Stimulated activated CD8-positive, alpha-beta memory T cell treated with anti-CD3 and anti-CD28 coated beads, Interleukin-2, amount 100 ng/mL, for 1 hour (primary cell): ENCODE measurements around the gene LY6G5B.

Experiments used
- DNase-seq, 2 donors: peaks; one replicate each; pipeline ENCODE4 v3.0.0-alpha.2; 2020; ENCODE audit warnings: low read depth in 2 of 2

The LY6G5B gene

DNA sequence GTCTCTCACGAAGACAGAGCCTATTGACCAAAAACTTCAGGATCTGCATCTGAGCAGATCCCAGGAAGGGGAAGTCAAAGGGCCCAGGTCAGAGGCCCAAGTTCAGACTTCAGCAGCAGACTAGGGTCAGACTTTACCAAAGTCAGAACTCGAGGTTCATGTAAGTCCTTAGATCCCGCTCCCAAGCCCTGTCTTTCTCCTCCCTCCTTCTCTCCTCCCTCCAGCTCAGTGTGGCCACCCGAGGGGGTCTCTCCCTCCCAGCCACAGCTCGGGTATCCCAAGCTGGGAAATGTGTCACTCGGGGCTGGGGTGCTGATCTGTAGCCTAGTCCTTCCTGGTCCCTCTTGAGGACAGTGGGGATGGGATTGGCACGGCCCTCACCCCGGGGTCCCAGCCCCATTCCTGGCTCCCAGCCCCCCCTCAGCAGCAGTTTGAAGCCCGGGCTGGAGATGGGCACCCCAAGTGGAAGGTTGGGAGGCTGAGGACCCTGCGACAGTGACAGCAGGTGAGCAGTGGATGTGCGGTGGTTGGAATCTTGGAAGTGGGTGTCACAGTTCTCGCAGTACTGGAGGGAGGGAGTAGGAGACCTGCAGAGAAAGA, 7.6 kb upstream of the LY6G5B start:
- no peak for DNase-seq

DNA sequence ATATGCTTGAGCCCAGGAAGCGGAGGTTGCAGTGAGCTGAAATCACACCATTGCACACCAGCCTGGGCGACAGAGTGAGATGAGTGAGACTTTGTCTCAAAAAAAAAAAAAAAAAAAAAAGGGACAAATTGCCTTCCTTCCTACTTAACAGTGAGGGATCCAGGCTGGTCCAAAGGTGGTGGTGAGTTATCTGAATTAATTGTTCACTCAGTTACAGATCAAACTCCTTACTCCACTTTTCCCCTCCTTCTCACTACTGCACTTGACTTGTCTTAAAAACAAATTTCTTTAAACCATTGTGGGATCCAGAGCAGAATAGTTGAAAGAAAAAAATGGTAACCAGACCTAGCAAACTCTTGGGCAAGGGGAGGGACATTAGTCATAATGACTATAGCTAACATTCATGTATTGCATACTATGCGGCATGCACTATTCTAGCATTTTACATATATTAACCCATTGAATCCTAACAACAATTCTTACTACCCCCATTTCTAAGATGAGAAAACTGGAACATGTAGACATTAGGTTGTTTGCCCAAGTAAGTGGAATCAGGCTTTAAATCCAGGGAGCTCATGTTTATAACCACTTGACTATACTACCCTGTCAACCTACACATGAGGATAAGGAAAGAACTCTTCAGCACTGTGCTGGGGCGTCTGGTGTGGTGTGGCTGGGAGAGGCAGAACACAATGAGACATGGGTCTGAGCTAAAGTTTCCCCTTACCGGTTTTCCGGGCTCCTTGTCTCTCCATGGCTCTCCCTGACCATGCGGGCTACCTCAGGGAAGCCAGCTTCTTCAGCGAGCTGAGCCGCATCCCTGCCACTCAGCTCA, 6.4 kb upstream of the LY6G5B start:
- no peak for DNase-seq

DNA sequence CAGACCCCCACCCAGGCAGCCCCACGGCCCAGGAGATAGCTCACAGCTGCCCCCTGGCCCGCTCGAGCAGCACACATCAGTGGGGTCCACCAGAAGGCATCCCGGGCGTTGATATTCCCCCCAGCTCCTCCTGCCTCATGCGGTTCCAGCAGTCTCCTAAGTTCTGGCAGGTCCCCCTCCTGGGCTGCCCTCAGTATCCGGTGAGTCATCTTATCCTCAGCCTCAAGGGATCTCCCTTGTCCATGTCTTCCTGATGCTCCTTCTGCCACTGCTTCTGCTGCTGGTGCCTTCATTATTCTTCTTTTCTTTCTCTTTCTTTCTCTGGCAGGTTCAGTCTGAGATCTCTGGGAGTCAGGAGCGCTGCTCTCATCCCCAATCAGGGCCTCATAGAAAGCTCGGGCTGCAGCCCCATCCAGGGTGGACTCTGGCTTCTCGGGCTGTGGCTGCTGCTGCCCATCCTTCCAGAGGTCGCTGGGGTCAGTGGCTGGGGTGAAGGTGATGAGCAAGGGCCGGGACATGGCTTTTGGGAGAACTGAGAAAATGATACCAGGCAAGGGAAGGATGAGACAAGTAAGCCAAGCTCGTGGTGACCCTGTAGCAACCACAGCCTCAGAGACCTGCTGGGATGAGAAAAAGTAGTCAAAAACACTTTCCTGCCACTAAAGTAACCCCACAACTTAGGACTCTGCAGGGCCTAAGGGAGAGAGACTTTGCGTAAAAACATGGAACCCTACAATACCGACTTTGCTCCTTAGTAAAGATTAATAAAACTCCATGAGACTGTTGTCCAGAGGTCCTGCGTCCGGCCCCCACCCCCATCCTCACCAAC, 5.6 kb upstream of the LY6G5B start:
- no peak for DNase-seq

DNA sequence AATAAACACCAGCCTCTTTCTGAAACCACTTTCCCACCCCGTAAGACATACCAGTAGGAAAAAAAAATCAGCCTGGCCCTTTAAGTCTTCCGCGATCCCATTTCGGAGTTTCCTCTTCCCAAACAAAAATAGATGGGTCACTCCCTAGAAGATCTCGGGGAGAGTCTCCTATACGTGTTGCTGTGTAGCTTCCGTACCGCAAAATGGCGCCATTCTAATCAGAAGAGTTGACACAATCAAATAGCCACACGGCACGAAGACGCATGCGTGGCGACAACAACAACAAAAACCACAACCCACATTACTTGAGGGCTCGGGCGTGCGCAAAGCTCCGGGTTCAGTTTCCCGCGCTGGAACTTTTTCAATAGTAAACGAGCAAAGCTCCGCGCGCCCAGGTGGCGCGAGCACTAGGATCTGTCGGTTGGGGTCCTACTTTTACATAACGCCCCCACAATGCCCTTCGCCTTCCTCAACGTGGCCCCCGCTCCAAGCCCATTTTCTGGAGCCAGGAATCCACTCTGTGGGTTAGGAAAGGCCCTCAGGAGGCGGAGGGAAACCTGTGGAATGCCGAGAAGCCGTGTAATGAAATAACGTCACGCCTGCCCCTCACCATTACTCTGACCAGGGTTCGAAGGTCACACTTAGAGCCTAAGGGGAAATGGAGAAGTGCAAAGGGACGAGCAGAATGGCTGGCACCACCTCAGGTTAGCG, 4.8 kb upstream of the LY6G5B start, which contains the start of gene GPANK1:
GPANK1 (minus strand) TSS at position 208 of the 711 bp plus-strand sequence. CDS start 519 bp downstream, outside the sequence.
- peak; percentile 74 to 82 for DNase-seq

DNA sequence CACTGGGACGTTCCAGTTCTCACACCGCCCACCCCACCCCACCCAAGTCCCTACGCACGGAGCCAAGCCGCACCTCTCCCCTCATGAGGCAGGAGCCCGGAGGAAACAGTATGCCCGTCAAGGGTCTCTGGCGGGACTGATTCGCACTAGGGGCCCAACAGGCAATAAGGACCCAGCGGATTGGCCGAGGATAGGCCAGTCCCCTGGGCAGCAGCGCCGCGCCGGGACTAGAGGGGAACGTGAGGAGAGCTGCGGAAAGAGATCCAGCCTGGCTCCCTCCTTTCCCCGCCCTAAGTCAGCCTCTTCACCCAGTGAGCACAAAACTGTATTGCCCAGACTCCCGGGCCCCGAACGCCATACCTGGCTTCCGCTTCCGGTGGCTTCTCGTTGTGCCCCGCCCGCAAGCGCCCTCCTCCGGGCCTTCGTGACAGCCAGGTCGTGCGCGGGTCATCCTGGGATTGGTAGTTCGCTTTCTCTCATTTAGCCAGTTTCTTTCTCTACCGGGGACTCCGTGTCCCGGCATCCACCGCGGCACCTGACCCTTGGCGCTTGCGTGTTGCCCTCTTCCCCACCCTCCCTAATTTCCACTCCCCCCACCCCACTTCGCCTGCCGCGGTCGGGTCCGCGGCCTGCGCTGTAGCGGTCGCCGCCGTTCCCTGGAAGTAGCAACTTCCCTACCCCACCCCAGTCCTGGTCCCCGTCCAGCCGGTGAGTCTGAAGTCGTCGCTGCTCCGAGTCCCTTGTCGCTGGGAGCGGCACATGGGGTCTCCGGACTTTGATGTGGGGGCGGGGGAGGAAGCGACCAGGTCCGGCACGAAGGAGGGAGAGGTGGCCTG, 4.1 kb upstream of the LY6G5B start, which contains the start of gene CSNK2B:
CSNK2B (plus strand) TSS at position 580 of the 836 bp plus-strand sequence. CDS start 752 bp downstream, outside the sequence.
- DNase-seq = peak; percentile 96

DNA sequence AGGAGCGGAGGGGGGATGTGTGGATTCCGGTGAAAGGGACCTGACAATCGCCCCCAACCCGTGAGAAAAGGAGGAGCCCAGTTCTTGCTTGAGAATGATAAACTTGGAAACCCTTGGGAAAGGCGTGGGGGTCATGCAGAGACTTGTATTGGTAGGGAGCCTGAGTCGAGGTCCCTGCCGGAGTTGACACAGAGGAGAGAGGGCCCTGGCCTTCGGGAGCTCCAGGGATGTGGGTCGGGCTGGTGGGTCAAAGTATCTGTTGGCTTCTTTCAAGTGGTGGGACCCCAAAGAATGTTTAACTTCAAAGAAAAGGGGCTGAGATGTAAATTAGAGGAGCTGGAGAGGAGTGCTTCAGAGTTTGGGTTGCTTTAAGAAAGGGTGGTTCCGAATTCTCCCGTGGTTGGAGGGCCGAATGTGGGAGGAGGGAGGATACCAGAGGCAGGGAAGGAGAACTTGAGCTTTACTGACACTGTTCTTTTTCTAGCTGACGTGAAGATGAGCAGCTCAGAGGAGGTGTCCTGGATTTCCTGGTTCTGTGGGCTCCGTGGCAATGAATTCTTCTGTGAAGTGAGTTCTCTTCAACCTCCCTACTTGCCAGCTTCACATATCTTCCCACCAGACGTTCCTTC, 3.3 kb upstream of the LY6G5B start:
- no peak for DNase-seq

DNA sequence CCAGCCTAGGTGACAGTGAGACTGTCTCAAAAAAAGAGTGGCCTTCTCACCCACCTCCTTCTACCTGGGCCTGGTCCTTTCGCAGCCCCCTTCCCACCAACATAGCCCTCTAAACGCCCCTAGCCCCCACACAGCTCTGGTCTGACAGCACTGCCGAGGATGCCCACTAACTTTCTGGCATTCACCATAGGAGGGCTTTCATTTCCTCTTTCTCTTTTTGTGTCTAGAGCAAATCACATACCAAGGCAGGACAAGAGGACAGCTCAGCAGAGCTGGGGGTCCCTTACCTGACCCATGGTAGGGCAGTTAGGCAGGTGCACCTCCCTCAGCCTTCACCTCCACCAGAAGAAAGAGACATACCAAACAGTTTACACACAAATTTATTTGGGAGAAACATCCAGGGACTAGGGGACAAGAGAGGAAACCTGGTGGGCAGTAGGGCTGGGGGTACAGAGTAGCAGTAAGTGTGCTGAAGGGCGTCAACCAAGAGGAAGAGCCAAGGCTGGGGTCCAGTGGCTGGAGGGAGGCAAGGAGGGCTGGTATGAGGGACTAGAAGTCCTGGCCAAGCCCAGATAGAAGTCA, 6.6 kb downstream of the LY6G5B start:
- no peak for DNase-seq

DNA sequence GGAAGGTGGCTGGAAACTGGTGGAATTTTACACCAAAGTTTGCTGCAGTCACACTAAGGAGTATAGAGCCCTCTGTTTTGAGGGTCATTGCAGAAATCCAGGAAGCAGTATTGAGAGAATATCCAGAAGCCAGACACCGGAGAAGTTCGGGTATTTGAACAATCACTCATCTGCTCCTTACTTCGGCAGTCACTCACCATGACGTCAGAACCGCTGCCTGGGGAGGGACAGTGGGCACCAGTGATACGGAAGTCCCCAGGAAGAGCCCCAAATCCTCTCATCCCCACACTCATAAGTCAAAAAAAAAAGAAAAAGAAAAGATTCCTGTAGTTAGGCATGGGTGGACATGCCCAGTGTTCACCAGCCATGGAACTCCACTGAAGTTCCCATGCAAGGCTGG, 7.1 kb downstream of the LY6G5B start:
- DNase-seq = no peak

DNA sequence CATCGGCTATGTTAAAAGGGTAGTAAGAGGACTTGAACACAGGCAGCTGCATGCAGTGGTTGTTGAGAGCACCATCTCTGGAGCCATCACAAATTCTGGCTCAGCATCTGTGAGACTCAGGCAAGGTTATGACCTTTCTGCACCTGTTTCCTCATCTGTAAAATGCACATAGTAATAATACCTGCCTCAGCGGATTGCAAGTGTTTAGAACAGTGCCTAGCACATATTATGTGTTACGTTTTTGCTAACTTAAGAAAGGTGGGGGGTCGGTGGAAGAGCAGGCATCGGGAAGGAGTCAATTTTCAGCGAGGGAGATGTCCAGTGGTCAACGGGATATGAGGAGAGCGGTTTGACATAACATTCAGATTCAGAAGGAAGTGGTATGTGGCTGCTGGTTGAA, 8.2 kb downstream of the LY6G5B start:
- DNase-seq = no peak

DNA sequence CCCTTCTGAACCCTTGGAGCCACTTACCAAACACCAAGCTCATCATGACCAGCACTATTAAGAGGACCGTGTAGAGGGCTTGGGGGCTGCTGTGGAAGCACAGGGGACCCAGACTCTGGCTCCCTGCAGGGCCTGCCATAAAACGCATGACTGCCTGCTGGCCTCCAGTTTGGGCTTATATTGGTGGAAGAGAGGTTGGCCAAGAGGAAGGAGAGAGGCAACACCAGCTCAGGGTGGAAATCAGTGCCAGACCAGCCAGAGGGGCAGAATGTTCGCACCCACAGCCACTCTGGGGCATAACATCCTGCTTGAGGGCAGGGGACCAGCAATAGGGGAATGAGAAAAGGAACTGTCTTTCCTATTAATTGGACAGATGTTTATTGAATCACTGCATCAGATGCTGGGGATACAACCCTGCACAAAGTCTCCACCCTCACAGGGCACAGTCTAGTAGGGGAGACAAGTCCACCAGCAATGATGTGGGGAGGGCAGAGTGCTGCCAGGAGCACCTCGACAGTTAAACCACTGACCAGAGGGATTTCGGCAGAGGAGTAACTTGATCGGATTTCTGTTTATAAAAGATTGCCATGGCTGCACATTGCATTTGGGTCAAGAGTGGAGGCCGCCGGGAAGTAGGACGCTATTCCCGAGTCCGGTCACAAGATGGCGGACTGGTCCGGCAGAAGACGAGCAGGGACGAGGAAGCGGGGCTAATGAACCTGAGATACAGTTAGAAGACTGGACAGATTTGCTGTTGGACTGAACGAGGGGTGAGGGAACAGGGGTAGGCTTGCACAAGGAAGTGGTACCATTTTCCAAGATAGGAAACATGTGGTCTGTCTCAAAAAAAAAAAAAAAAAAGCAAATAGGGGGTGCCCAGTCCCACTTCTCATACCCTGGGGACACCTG, 10.7 kb downstream of the LY6G5B start, which contains the start of gene LY6G5C:
LY6G5C (minus strand) TSS at position 842 of the 909 bp plus-strand sequence; CDS start at position 148, 694 bp downstream.
- DNase-seq = peak; percentile 22 to 38

DNA sequence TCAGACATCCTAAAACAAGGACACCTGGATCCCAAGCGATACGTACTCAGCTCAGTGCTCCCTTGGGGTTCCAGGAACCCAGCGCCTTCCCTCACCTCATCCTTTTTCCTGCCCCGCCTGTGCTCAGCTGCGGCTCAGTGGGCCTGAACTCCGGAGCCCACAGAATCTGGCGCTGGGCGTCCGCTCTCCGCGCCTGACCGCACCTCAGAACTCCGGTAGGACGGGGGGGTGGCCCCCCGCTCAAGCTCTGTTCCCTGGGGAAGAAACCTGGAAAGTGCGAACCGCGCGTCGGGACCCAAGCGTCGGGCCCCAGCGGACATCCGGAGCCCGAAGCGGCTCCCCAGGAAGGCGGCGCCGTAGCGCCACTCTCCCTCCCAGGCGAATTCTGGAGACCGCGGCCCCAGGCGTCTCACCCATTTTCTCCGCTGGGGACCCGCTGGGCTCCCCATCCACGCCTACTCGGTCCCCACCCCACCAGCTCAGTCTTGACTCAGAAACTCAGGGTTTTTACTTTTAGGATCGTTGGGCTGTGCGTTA, 11.4 kb downstream of the LY6G5B start:
- DNase-seq = no peak

DNA sequence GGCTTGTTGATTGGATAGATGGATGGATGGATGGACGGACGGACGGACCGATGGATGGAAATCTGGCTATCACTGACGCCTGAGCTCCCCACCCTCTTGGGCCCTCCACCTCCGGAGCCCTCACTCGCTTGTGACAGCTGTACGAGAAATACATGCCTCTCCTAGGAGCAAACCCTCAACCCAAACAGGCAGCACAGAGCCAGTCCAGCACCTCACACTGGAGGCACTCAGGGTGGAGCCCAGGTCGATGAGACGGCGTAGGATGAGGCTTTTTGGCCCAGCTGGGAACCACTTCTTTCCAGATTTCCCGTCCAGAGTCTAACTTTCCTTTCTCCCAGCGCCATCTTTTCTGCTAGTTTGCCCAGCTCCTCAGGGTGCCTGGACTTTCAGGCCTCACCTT, 13.8 kb downstream of the LY6G5B start:
- DNase-seq = no peak

DNA sequence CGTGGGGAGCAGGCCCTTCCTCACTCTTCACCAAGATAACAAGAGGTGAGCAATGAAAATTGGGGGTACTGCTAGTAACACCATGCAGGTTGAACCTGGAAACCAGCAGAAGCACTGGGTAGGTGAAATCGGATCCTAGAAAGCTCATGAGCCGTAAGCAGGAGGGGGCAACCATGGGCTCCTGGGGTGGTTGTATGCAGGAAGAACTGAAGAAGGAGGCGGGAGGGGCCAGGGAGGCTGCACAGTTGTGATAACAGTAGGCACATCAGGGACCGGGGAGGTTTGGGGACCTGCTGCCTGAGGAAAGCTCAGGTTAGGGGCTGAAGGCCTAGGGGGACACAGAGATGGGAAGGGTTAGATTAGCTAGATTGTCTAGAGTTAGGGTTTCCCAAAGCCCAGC, 16.7 kb downstream of the LY6G5B start:
- no peak for DNase-seq

DNA sequence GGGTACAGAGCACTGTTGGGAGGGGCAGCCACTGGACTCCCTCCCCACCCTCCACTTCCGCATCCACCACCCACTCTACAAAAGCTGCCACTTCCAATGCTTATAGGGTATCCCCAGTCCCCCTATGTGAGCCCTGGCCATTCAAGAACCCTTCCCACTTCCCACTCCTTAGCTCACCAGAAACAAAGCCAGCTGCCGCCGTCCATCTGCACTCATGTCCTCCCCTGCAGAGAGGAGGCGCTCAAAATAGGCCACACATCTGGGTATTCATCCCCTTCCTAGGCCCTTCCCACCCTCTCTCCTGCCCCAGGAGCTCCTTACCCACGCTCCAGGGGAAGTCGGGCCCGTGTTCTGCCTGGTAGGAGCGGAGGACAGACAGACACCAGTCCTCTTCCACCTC, 17.5 kb downstream of the LY6G5B start:
- no peak for DNase-seq

DNA sequence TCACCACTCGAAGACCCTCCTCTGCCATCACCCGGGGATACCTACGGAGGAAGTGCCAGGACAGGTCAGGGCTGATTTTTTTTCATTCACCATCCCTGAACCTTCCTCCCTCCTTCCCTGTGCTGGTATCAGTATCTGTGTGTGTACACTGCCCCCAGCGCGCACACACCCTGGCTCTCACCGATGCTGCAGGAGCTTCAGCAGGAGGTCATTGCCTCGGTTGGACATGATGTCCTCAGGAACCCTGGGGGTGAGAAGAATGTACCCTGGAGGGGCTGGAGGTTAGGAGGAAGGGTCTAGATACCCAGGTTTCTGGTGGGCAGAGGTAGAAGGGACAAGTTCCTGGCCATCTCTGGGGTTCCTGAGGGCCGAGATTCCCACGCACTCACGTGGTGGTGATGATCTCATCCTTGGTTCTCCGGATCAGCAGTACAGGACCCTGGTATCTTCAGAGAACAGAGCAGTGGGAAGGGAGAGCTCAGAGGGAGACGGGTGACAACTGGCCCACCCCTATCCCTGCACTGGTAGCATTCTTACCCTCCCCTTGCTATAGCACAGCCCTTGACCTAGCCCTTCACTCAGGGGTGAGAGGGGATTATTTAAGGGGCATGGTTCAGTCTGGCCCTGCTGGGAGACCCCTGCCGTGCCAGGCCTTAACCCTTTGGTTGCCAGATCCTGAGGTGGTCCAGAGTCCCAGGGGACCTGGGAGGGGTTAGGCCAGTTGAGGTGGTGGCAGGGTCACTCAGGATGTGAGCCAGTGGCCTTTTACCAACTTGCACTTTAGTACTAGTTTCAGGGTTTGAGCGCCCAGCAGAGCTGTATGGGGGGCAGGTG, 18.3 kb downstream of the LY6G5B start:
- DNase-seq = no peak

DNA sequence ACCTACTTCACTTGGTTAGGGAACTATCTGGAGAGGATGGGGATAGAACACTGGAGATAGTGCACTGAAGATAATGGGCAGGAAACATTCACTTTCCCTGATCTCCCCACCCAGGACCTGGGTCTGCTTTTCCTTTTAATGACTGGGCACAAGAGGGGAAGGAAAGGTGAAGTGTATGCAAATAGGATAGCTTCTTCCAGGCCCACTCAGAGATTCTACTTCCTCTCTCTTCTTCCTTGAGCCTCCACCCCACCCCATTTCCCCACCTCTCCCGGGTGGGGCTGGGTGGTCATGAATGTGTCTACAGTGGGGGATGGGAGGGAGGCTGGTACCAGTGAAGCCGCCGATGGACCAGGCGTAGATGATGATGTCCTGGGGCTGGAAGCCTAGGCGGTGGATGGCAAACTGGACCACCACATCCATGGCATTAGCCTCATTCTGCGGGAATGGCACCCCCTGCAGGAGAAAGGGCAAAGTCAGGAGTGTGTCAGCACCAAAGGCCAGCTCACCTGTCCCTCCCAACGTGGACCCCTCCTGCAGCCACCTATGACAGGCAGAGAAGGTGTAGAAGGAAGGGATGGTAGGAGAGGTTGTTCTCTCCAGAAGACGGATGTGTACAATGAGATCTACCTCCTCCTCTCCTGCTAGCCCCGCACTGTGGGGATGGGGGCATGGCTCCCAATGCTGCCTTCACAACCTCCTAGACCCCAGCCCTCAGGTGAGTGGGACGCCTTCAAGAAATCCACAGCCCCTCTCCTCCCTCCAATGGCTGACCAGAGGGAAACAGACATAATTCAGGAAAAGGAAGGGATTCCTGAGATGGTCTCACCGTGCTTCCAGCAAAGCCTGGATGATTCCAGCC, 19.7 kb downstream of the LY6G5B start:
- no peak for DNase-seq
